ENCODE results near the gene TDRD9. TPM values are rescaled to one million over a fixed set of nuclear protein-coding genes. Genes with fewer than 3 reads are reported as not detected.

The TDRD9 gene
- total RNA-seq, 6 donors from 2014 or later: 3.1 to 7.9 (median 5.1) TPM

- TF ChIP-seq, protein P1, sequence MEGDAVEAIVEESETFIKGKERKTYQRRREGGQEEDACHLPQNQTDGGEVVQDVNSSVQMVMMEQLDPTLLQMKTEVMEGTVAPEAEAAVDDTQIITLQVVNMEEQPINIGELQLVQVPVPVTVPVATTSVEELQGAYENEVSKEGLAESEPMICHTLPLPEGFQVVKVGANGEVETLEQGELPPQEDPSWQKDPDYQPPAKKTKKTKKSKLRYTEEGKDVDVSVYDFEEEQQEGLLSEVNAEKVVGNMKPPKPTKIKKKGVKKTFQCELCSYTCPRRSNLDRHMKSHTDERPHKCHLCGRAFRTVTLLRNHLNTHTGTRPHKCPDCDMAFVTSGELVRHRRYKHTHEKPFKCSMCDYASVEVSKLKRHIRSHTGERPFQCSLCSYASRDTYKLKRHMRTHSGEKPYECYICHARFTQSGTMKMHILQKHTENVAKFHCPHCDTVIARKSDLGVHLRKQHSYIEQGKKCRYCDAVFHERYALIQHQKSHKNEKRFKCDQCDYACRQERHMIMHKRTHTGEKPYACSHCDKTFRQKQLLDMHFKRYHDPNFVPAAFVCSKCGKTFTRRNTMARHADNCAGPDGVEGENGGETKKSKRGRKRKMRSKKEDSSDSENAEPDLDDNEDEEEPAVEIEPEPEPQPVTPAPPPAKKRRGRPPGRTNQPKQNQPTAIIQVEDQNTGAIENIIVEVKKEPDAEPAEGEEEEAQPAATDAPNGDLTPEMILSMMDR (IDR thresholded peaks at IDR 0.05): no peak
- TF ChIP-seq EP300 (IDR thresholded peaks at IDR 0.05): no peak
- no peak for TF ChIP-seq POLR2A (IDR thresholded peaks at IDR 0.05)
- no peak for TF ChIP-seq POLR2AphosphoS5 (IDR thresholded peaks at IDR 0.05)
- ATAC-seq (ENCODE audit: low FRiP score in 2 of 2) (no peak), DNase-seq (no peak)
- no peaks in the 10 kb centered on the region for H3K4me1 ChIP-seq
- H3K27me3 ChIP-seq: no peaks in the 10 kb centered on the region
- no peaks in the 10 kb centered on the region for H3K9me3 ChIP-seq
- no peak overlapping the region for H3K27ac ChIP-seq
- no peaks in the 10 kb centered on the region for H3K36me3 ChIP-seq
- WGBS, 2 donors: 89 to 90% methylated on average over 18 of the region's 18 CpGs
- H3K4me3 ChIP-seq: no peak overlapping the region
These were observed 690 bp upstream of the TDRD9 start for GRCh38 chr14:103927566-103927965.

DNA sequence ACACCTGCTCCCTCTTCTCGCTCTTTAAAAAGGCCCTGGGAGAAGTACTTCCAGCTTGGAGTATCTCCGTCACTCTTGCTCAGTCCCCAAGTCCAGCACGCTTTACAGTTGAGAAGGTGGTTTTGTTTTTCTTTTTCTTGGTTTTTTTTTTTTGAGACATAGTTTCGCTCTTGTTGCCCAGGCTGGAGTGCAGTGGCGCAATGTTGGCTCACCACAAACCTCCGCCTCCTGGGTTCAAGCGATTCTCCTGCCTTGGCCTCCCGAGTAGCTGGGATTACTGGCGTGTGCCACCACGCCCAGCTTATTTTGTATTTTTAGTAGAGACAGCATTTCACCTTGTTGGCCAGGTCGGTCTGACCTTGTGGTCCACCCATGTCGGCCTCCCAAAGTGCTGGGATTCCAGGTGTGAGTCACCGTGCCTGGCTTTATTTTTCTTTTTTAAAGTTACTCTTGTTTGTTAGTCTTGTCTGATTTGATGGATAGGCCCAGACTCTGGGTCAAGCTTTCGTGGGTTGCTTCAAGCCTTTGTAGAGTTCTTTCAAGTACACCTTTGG, 1.9 kb downstream of the TDRD9 start:
- H3K4me1 ChIP-seq: no peaks in the 10 kb centered on the region
- 58 to 71% methylated on average over 14 of the region's 14 CpGs for WGBS, 2 donors
- no peaks in the 10 kb centered on the region for H3K27me3 ChIP-seq
- DNase-seq (no peak), ATAC-seq (ENCODE audit: low FRiP score in 2 of 2) (no peak)
- H3K27ac ChIP-seq: peak overlapping the region in 1 of 4 donors; percentile 8
- no peaks in the 10 kb centered on the region for H3K36me3 ChIP-seq
- TF ChIP-seq, protein P1 (IDR thresholded peaks at IDR 0.05): no peak
- TF ChIP-seq POLR2AphosphoS5 (IDR thresholded peaks at IDR 0.05) (no peak), EP300 (IDR thresholded peaks at IDR 0.05) (no peak), POLR2A (IDR thresholded peaks at IDR 0.05) (no peak)
- H3K9me3 ChIP-seq: no peaks in the 10 kb centered on the region
- H3K4me3 ChIP-seq: no peak overlapping the region

- WGBS, 2 donors: 59 to 75% methylated on average over 3 of the region's 3 CpGs
- TF ChIP-seq POLR2A (IDR thresholded peaks at IDR 0.05) (no peak), POLR2AphosphoS5 (IDR thresholded peaks at IDR 0.05) (no peak)
- Histone ChIP-seq H3K27ac (peak overlapping the region in 3 of 4 donors; percentile 42 to 55 (median 54)), H3K4me1 (no peaks in the 10 kb centered on the region), H3K9me3 (no peaks in the 10 kb centered on the region), H3K27me3 (no peaks in the 10 kb centered on the region), H3K36me3 (no peaks in the 10 kb centered on the region), H3K4me3 (no peak overlapping the region)
- ATAC-seq (ENCODE audit: low FRiP score in 2 of 2) (no peak), DNase-seq (no peak)
These were observed 3.2 kb downstream of the TDRD9 start for GRCh38 chr14:103931422-103931821.

GRCh38 chr14:103932791-103933490, 4.7 kb downstream of the TDRD9 start:
- TF ChIP-seq POLR2A (IDR thresholded peaks at IDR 0.05) (no peak), EP300 (IDR thresholded peaks at IDR 0.05) (no peak), POLR2AphosphoS5 (IDR thresholded peaks at IDR 0.05) (no peak)
- TF ChIP-seq, protein P1 (IDR thresholded peaks at IDR 0.05): no peak
- H3K4me3 ChIP-seq: no peak overlapping the region
- peak overlapping the region in 2 of 4 donors; percentile 42 to 55 for H3K27ac ChIP-seq
- no peaks in the 10 kb centered on the region for H3K27me3 ChIP-seq
- no peaks in the 10 kb centered on the region for H3K36me3 ChIP-seq
- no peaks in the 10 kb centered on the region for H3K4me1 ChIP-seq
- DNase-seq: peak in 1 of 2 donors; percentile 49
- H3K9me3 ChIP-seq: no peaks in the 10 kb centered on the region
- WGBS, 2 donors: 77 to 79% methylated on average over 11 of the region's 11 CpGs
- no peak for ATAC-seq (ENCODE audit: low FRiP score in 2 of 2)

DNA sequence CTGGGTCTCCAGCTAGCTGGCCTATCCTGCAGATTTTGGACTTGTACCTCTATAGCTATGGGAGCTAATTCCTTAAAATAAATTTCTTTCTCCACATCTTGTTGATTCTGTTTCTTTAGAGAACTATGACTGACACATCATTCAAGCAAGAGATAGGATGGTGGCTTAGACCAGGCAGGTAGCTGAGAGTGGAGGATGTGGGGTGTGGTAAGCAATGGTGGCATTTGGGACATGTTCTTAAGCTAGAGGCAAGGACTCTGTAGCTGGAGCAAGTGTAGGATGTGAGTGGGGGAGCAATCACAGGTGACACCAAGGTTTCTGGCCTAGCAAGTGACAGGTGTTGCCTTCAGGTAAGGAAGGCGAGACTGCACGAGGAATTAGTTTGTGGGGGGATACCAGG, 6.8 kb downstream of the TDRD9 start:
- H3K9me3 ChIP-seq: no peaks in the 10 kb centered on the region
- ATAC-seq (ENCODE audit: low FRiP score in 2 of 2): no peak
- H3K4me3 ChIP-seq: no peak overlapping the region
- H3K27me3 ChIP-seq: no peaks in the 10 kb centered on the region
- no peak for DNase-seq
- no peaks in the 10 kb centered on the region for H3K4me1 ChIP-seq
- H3K27ac ChIP-seq: no peak overlapping the region
- H3K36me3 ChIP-seq: no peaks in the 10 kb centered on the region
- 87 to 94% methylated on average over 2 of the region's 2 CpGs for WGBS, 2 donors
- no peak for TF ChIP-seq EP300 (IDR thresholded peaks at IDR 0.05)
- TF ChIP-seq, protein P1 (IDR thresholded peaks at IDR 0.05): no peak
- TF ChIP-seq POLR2A (IDR thresholded peaks at IDR 0.05): no peak
